PC-9 (cell line): ENCODE results near the gene RAVER1. TPM values are rescaled to one million over a fixed set of nuclear protein-coding genes. Genes with fewer than 3 reads are reported as not detected.

Source experiments
- BruUV-seq: library from RNA; stranded (reverse); fragments of 400-500 nt; replicated peaks from 2 replicates; lab custom pipeline; 2021; lab: Mats Ljungman, UMichigan
- CTCF ChIA-PET: fragments of 300-600 bp; sonication (Branson Sonifier 250); formaldehyde crosslinking; loops from one replicate; lab custom pipeline; 2022; ENCODE audit warnings: antibody characterized with exemption; lab: Charles Lee
- POLR2A ChIA-PET: fragments of 300-600 bp; sonication (Branson Sonifier 250); formaldehyde crosslinking; loops from one replicate; lab custom pipeline; 2022; ENCODE audit warnings: antibody characterized with exemption; ENCODE audit not compliant: unreplicated experiment; lab: Charles Lee
- DNase-seq, 2 experiments: peaks; one replicate each; pipeline versions ENCODE4 v3.0.0 to v3.0.0-alpha.2; 2015 to 2022; ENCODE audit warnings: mixed read lengths in 1 of 2
- H2AFZ ChIP-seq: fragments of 200-600 bp; sonication (generic); 2 replicates; pipeline ENCODE4 v1.8.1; 2017; ENCODE audit warnings: antibody characterized with exemption
- H3F3A ChIP-seq: fragments of 200-600 bp; sonication (generic); 2 replicates; pipeline ENCODE4 v1.8.1; 2017; ENCODE audit warnings: antibody characterized with exemption, mild to moderate bottlenecking, low read depth; ENCODE audit not compliant: insufficient read depth
- H3K27ac ChIP-seq: fragments of 200-600 bp; sonication (generic); 2 replicates; pipeline ENCODE4 v1.6.1; 2016; ENCODE audit warnings: mixed run types
- H3K27me3 ChIP-seq: fragments of 200-600 bp; sonication (generic); 2 replicates; pipeline ENCODE4 v1.6.1; 2016; ENCODE audit warnings: low read depth, mixed run types; ENCODE audit not compliant: insufficient read depth
- H3K36me3 ChIP-seq: fragments of 200-600 bp; sonication (generic); 2 replicates; pipeline ENCODE4 v1.6.1; 2016; ENCODE audit warnings: low read depth, mixed run types
- H3K4me1 ChIP-seq: fragments of 200-600 bp; sonication (generic); replicated peaks from 2 replicates; pipeline ENCODE4 v1.6.1; 2016; ENCODE audit warnings: mixed run types; ENCODE audit not compliant: insufficient read depth
- H3K4me2 ChIP-seq: fragments of 200-600 bp; sonication (generic); 2 replicates; pipeline ENCODE4 v1.6.1; 2017; ENCODE audit warnings: mixed run types
- H3K4me3 ChIP-seq: fragments of 200-600 bp; sonication (generic); 2 replicates; pipeline ENCODE4 v1.6.1; 2016; ENCODE audit warnings: mixed run types
- H3K79me2 ChIP-seq: fragments of 200-600 bp; sonication (generic); 2 replicates; pipeline ENCODE4 v1.6.1; 2017; ENCODE audit warnings: low read depth, mixed run types
- H3K9me2 ChIP-seq: fragments of 200-600 bp; sonication (generic); 2 replicates; pipeline ENCODE4 v1.8.1; 2017; ENCODE audit warnings: mild to moderate bottlenecking; ENCODE audit not compliant: insufficient read depth
- H3K9me3 ChIP-seq: fragments of 200-600 bp; sonication (generic); 2 replicates; pipeline ENCODE4 v1.8.1; 2016; ENCODE audit warnings: low read depth; ENCODE audit not compliant: insufficient read depth
- H4K20me1 ChIP-seq: fragments of 200-600 bp; sonication (generic); 2 replicates; pipeline ENCODE4 v1.8.1; 2017; ENCODE audit not compliant: insufficient read depth
- CTCF ChIP-seq: fragments of 200-600 bp; sonication (generic); conservative IDR thresholded peaks from 2 replicates; pipeline ENCODE4 v1.6.1; 2017; ENCODE audit warnings: mixed run types, antibody characterized with exemption, mild to moderate bottlenecking, moderate library complexity
- EZH2 ChIP-seq: fragments of 200-600 bp; sonication (generic); IDR thresholded peaks from 2 replicates; pipeline ENCODE4 v1.8.0; 2017; ENCODE audit warnings: antibody characterized with exemption, low read depth
- intact Hi-C: fragments of 100-400 bp; cut with micrococcal nuclease; formaldehyde crosslinking; loops from one replicate; pipeline ENCODE4 v1.10.0; 2022; ENCODE audit not compliant: unreplicated experiment
- total RNA-seq: library from RNA; stranded (reverse); gene quantifications from 2 replicates; pipeline ENCODE4 v1.2.3, GENCODE V29; 2021

RAVER1 gene
- total RNA-seq, 1 experiment from 2014 or later, result 52.9 TPM

GRCh38 chr19:10266706-10267105, 66.6 kb downstream of the RAVER1 start:
- Histone ChIP-seq H3K27me3 (no peaks in the 10 kb centered on the region), H3K79me2 (peaks cover 5% of the 10 kb centered on the region; the same call in 1 of the 2 replicates), H3K4me3 (no peak overlapping the region), H3K9me3 (no peaks in the 10 kb centered on the region), H3F3A (peaks cover 21% of the 10 kb centered on the region), H2AFZ (no peak overlapping the region), H3K36me3 (no peaks in the 10 kb centered on the region), H3K4me1 (peaks cover 19% of the 10 kb centered on the region), H3K4me2 (no peak overlapping the region), H3K9me2 (no peaks in the 10 kb centered on the region), H3K27ac (no peak overlapping the region), H4K20me1 (no peaks in the 10 kb centered on the region)
- ChIA-PET POLR2A (no interaction called here), CTCF (interaction anchor here (0.6 to 1.6 kb wide), 4 partner anchors 49 to 146 kb away, joined by 3 to 5 read pairs (median 4); partner anchors contain the start of gene FDX2)
- TF ChIP-seq CTCF, result no peak
- TF ChIP-seq EZH2, result no peak
- intact Hi-C loops, result loop anchor here (10.0 kb wide), 1 partner anchor 298 kb away; the partner anchor contains the start of genes CDKN2D and KRI1
- BruUV-seq, result no TSS peak
- DNase-seq, result no peak

Other genes with a start within 250 kb of the RAVER1 start
- 25.6 and 30.6 TPM in 2 replicates for gene SHFL, start 247.2 kb downstream of the RAVER1 start, total RNA-seq
- gene ANGPTL6, start 230.9 kb downstream of the RAVER1 start, total RNA-seq, result not detected in 2 replicates
- gene PPAN, start 227.2 kb downstream of the RAVER1 start, total RNA-seq, result 38.4 and 41.0 TPM in 2 replicates
- 23.7 and 27.4 TPM in 2 replicates for gene P2RY11, start 221.8 kb downstream of the RAVER1 start, total RNA-seq
- 195 and 234 TPM in 2 replicates for gene EIF3G, start 213.6 kb downstream of the RAVER1 start, total RNA-seq
- 111 and 117 TPM in 2 replicates for gene DNMT1, start 138.6 kb downstream of the RAVER1 start, total RNA-seq
- gene S1PR2, start 102.2 kb downstream of the RAVER1 start, total RNA-seq, result 6.9 and 7.3 TPM in 2 replicates
- gene MRPL4, start 81.3 kb downstream of the RAVER1 start, total RNA-seq, result 96.4 and 98.2 TPM in 2 replicates
- 23.8 and 32.9 TPM in 2 replicates for gene ICAM1, start 62.4 kb downstream of the RAVER1 start, total RNA-seq
- 0.52 and 0.68 TPM in 2 replicates for gene ICAM4, start 46.6 kb downstream of the RAVER1 start, total RNA-seq
- 19.2 and 24.0 TPM in 2 replicates for gene ICAM5, start 43.6 kb downstream of the RAVER1 start, total RNA-seq
- 7.5 and 10.2 TPM in 2 replicates for gene ZGLP1, start 23.7 kb downstream of the RAVER1 start, total RNA-seq
- 23.1 and 29.2 TPM in 2 replicates for gene FDX2, start 17.5 kb downstream of the RAVER1 start, total RNA-seq
- 14.0 and 22.7 TPM in 2 replicates for gene ICAM3, start 6.1 kb upstream of the RAVER1 start, total RNA-seq
- 94.7 and 102 TPM in 2 replicates for gene TYK2, start 47.0 kb upstream of the RAVER1 start, total RNA-seq
- gene CDC37, start 70.0 kb upstream of the RAVER1 start, total RNA-seq, result 156 and 191 TPM in 2 replicates
- 8.9 and 10.4 TPM in 2 replicates for gene PDE4A, start 87.0 kb upstream of the RAVER1 start, total RNA-seq
- 154 and 170 TPM in 2 replicates for gene KEAP1, start 169.8 kb upstream of the RAVER1 start, total RNA-seq
- 7.9 and 9.5 TPM in 2 replicates for gene S1PR5, start 183.9 kb upstream of the RAVER1 start, total RNA-seq
- gene ATG4D, start 210.4 kb upstream of the RAVER1 start, total RNA-seq, result 33.1 and 40.2 TPM in 2 replicates
- 24.5 and 27.0 TPM in 2 replicates for gene KRI1, start 232.5 kb upstream of the RAVER1 start, total RNA-seq
- gene CDKN2D, start 235.4 kb upstream of the RAVER1 start, total RNA-seq, result 8.3 and 10.1 TPM in 2 replicates